GM19328 (cell line): ENCODE measurements around the gene MARK2.
A peak's percentile ranks its signal among the peaks of the same experiment; 100 is the strongest.

Experiments used
- ATAC-seq: cut with Tn5 transposase; IDR thresholded peaks from one replicate; pipeline ENCODE4 v1.9.1; 2021; ENCODE audit warnings: mild to moderate bottlenecking, moderate library complexity; ENCODE audit not compliant: unreplicated experiment

Gene MARK2

GRCh38 chr11:63920126-63920938, 81.4 kb downstream of the MARK2 start:
- no peak for ATAC-seq

- ATAC-seq, result no peak
Observed at GRCh38 chr11:63920939-63921417, 82.1 kb downstream of the MARK2 start.

- no peak for ATAC-seq
Observed at GRCh38 chr11:63922673-63923192, 83.8 kb downstream of the MARK2 start.

DNA sequence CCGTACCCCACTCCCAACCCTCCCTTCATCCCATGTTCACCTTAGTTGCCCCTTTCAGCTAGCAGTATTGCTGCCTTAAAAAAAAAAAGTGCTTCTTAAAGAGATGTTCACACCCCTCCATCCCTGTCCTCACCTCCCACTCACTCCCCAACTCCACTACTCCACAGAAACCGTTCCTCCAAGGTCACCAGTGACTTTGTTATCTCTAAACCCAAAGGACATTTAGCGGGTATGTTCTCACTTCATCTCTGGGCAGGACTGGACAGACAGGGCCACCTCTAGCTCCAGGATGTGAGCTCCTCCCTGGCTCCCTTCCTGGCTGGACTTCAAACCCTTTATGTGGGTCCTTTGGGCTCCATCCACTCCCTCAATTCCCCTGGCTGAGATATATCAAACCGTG, 84.4 kb downstream of the MARK2 start:
- ATAC-seq, result no peak

DNA sequence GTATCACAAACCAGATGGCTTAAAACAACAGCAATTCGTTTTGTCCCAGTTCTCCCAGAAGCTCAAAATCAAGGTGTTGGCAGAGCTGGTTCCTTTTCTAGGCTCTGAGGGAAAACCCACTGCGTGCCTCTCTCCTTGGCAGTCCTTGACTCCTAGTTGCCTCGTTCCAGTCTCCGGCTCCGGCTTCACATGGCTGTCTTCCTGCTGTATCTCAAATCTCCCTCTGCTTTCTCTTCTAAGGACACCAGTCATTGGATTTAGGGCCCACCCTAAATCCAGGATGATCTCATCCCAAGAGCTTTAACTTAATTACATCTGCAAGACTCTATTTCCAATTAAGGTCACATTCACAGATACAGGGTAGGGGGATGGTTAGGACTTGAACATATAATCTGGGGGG, 90.7 kb downstream of the MARK2 start:
- no peak for ATAC-seq

GRCh38 chr11:63931045-63931444, 92.1 kb downstream of the MARK2 start:
- no peak for ATAC-seq

- ATAC-seq, result no peak
Observed at GRCh38 chr11:63931876-63932275, 93.0 kb downstream of the MARK2 start.

- no peak for ATAC-seq
Observed at GRCh38 chr11:63933459-63933858, 94.5 kb downstream of the MARK2 start.

DNA sequence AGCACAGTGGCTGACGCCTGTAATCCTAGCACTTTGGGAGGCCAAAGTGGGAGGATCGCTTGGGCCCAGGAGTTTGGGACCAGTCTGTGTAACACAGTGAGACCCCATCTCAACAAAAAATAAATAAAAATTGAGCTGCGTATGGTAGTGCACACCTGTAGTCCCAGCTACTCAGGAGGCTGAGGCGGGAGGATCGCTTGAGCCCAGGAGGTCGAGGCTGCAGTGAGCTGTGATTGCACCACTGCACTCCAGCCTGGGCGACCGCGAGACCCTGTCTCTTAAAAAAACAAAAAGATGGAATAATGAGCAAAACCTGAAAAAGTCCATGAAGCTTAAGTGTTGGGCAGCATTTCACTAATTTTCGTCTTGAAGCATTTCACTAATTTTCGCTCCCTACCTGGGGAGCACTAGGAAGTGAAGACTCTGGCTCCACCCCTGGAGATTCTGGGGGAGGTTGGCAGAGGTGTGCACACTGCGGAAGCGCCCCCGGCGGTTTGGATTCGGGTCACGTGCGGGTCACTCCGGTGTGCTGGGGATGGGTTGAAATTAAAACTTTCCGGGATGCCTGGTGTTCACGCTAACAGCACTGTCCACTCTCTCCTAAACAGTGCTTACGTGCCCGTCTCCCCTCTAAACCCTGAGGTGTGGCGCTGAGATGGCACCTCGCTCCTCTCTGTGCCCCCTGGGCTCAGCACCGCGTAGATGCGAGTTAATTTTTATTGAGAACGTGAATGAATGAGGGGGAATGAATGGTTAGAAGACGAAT, 99.0 kb downstream of the MARK2 start:
- no peak for ATAC-seq

GRCh38 chr11:63938479-63939396, 99.8 kb downstream of the MARK2 start, which contains the start of gene NAA40:
NAA40 (plus strand) TSS chr11:63939002; CDS start chr11:63939097, 95 bp downstream.
- ATAC-seq, result peak; percentile 93

- no peak for ATAC-seq
Observed at GRCh38 chr11:63939397-63939891, 100.5 kb downstream of the MARK2 start.

- ATAC-seq, result no peak
Observed at GRCh38 chr11:63940786-63941185, 101.9 kb downstream of the MARK2 start.

DNA sequence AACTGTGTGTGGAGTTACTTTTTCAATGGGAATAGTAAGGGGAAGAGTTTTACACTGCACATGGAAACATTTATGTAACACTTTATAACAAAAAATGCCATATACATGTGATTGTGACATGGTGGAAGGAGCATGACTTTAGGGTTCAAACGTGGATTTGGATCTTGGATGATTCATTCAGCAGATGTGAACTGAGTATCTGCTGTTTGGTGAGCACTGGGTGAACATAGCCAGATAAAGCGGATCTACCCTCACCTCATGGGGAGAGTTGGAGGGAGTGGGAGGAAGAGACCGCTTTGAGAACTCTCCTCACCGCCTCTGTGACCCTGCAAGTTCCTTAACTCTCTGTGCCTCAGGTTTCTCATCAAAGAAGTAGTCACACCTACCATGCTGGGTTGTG, 103.0 kb downstream of the MARK2 start:
- ATAC-seq, result no peak

GRCh38 chr11:63942803-63943202, 103.9 kb downstream of the MARK2 start:
- ATAC-seq, result no peak

- no peak for ATAC-seq
Observed at GRCh38 chr11:63944987-63945386, 106.1 kb downstream of the MARK2 start.

DNA sequence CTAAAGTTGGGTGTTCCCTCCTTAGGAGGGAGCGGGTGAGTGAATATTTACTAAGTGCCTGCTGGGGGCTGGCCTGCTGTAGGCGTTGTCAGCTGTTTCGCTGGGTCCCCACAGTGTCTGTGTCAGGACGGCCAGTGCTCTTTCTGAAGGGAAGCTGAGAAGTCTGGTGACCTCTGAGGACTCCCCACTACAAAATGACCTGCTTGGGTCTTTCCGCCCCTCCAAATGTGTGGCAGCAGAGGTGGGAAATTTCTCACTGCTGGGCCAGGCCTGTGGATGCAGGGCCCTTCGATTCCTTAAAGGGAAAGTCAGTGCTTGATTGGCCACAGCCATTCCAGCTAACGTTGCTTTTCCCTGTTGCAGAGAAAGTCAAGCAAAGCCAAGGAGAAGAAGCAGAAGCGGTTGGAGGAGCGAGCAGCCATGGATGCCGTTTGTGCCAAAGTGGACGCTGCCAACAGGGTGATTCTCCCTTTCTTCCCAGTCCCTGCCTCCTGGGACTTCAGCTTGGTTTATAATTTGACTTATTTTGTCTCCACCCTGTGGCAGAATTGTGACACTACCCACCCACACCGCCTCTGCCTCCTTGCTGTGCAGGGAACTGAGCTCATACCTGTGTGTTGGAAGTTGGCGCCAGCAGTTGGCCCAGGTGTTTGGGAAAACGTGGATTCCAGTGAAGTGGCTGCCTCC, 106.7 kb downstream of the MARK2 start:
- ATAC-seq, result no peak

DNA sequence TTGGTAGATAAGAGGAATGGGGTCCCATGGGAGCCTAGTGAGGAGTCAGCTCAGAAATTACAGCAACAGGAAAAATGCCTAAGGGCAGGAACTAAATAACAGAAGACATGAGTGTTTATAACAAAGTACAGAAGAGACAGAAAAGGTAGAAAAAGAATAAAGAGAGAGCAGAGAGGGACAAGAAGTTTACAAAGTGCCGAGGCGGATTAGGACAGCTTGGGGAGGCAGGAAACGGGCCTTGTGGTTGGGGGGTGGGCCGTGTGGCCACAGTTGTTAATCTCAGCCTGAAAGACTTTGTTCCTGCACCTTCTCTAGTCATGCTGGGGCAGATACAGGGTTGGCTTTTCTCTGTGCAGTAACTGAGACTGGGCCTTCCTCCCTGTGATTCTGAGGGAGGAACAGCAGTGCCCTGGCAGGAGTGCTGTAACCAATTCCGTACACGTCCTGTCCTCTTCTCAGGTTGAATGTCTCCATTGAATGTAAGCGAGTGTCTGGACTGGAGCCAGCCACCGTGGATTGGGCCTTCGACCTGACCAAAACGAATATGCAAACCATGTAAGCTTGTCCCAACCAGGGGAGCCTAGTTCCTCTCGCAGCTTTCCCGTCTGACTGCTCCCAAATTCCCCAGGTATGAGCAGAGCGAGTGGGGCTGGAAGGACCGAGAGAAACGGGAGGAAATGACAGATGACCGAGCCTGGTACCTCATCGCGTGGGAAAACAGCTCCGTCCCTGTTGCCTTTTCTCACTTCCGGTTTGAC, 113.0 kb downstream of the MARK2 start:
- ATAC-seq, result no peak

DNA sequence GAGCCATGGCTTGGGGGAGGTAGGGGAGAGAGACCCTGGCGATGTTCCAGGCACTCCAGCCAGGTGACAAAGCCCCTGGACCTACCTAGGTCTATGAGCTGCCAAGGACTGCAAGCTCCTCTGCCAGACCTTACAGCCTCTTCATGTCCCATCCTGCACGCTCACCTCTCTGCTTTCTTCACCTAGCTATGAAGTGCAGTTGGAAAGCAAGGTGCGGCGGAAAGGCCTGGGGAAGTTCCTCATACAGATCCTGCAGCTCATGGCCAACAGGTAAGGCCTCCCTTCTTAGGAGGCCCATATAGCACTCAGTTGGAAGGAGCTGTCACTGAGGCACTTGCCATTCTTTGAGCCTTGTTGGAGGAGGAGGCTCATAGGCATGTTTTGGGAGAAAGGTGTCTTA, 113.7 kb downstream of the MARK2 start:
- ATAC-seq, result no peak

GRCh38 chr11:63958008-63958407, 119.1 kb downstream of the MARK2 start:
- no peak for ATAC-seq
